ENCODE results near the gene IL1B. TPM values are rescaled to one million over a fixed set of nuclear protein-coding genes. Genes with fewer than 3 reads are reported as not detected.

Gene IL1B
- total and polyA plus RNA-seq, 2 of the 8 experiments (the other 6 are each of a cell fraction or from before 2014, with no cell fraction given), result not detected

DNA sequence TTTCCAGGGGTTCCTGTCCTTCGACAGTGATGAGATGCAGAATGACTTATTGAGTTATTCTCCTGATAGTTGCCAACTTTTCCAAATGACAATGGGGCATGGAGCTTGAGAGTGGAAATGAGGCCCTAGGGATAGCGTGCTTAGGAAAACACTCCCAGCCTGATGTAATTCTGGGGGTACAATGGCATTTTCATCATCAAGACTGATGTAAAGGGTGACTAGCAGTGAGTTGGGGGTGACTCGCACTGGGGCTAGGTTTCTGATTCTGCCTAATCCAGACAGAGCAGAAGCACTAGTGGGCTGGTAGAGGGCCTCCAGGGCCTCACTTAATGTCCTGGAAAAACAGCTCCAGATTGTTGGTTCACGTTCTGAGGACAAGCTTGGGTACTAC, 40.4 kb upstream of the IL1B start (continued):
- TF ChIP-seq SP1 (IDR thresholded peaks at IDR 0.05; ENCODE audit: low read depth, low read length) (no peak), CHD2 (IDR thresholded peaks at IDR 0.05; ENCODE audit: low read length) (no peak)
- TF ChIP-seq, protein P1, sequence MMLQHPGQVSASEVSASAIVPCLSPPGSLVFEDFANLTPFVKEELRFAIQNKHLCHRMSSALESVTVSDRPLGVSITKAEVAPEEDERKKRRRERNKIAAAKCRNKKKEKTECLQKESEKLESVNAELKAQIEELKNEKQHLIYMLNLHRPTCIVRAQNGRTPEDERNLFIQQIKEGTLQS (IDR thresholded peaks at IDR 0.05; ENCODE audit: insufficient read depth, low read depth, low read length), result no peak

All from H1 (cell line).